HL-60/S4 (cell line): Measurements from ENCODE around the gene DDA1.
"Not testable (repeated sequence)": the region's sequence is repeated elsewhere in the genome, so short reads cannot be mapped to it uniquely, and the experiment has no call there.

Experiments used
- in situ Hi-C: fragments of 300-500 bp; cut with MboI; formaldehyde crosslinking; loops from 2 replicates; pipeline ENCODE4 v1.14.3; 2022; ENCODE audit warnings: low sequenced_read_pairs

Gene DDA1

GRCh38 chr19:17309198-17309964 is at the start of gene DDA1:
Gene DDA1 (plus strand): TSS chr19:17309563. CDS start chr19:17309655, 92 bp downstream.
- in situ Hi-C loops, result no loop called here

- in situ Hi-C loops, result no loop called here
Observed at GRCh38 chr19:17259934-17260333, 49.4 kb upstream of the DDA1 start.

- in situ Hi-C loops, result no loop called here
Observed at GRCh38 chr19:17260842-17261325, 48.5 kb upstream of the DDA1 start.

- in situ Hi-C loops, result no loop called here
Observed at GRCh38 chr19:17262557-17262956, 46.8 kb upstream of the DDA1 start.

- in situ Hi-C loops, result no loop called here
Observed at GRCh38 chr19:17263712-17264640, 45.4 kb upstream of the DDA1 start.

GRCh38 chr19:17264641-17264979 is 44.8 kb upstream of the DDA1 start, which contains the start of gene USHBP1:
Gene USHBP1 (minus strand): TSS chr19:17264745. CDS start chr19:17264299, 446 bp downstream.
- in situ Hi-C loops, result no loop called here

GRCh38 chr19:17266026-17266425 is 43.3 kb upstream of the DDA1 start:
- in situ Hi-C loops, result no loop called here

GRCh38 chr19:17266589-17266974 is 42.8 kb upstream of the DDA1 start:
- in situ Hi-C loops, result no loop called here

- in situ Hi-C loops, result no loop called here
Observed at GRCh38 chr19:17266975-17267788, 42.2 kb upstream of the DDA1 start, which contains the start of gene BABAM1. Gene BABAM1 (plus strand): TSS chr19:17267443. CDS start chr19:17268807, 1,364 bp downstream.

- in situ Hi-C loops, result no loop called here
Observed at GRCh38 chr19:17268754-17269153, 40.6 kb upstream of the DDA1 start.

GRCh38 chr19:17274892-17275291 is 34.5 kb upstream of the DDA1 start:
- in situ Hi-C loops, result not testable (repeated sequence)

GRCh38 chr19:17275441-17276175 is 33.8 kb upstream of the DDA1 start:
- in situ Hi-C loops, result no loop called here

- in situ Hi-C loops, result no loop called here
Observed at GRCh38 chr19:17279436-17279835, 29.9 kb upstream of the DDA1 start.

GRCh38 chr19:17281391-17282304 is 27.7 kb upstream of the DDA1 start, which contains the start of gene ANKLE1:
Gene ANKLE1 (plus strand): TSS chr19:17281901. CDS start chr19:17281921, 20 bp downstream.
- in situ Hi-C loops, result loop anchor here (5.0 kb wide), 1 partner anchor 214 kb away; no protein-coding TSS in a partner anchor

GRCh38 chr19:17282488-17283125 is 26.8 kb upstream of the DDA1 start:
- in situ Hi-C loops, result loop anchor here (5.0 kb wide), 1 partner anchor 215 kb away; no protein-coding TSS in a partner anchor

- in situ Hi-C loops, result loop anchor here (5.0 kb wide), 1 partner anchor 216 kb away; no protein-coding TSS in a partner anchor
Observed at GRCh38 chr19:17283504-17283996, 25.8 kb upstream of the DDA1 start.

- in situ Hi-C loops, result loop anchor here (5.0 kb wide), 1 partner anchor 102 kb away; no protein-coding TSS in a partner anchor
Observed at GRCh38 chr19:17285415-17286135, 23.8 kb upstream of the DDA1 start.
